Epithelial cell of proximal tubule (primary cell): ENCODE results near the gene TENM3. TPM values are rescaled to one million over a fixed set of nuclear protein-coding genes. Genes with fewer than 3 reads are reported as not detected.
"Not testable (repeated sequence)": the region's sequence is repeated elsewhere in the genome, so short reads cannot be mapped to it uniquely, and the experiment has no call there.

Source experiments
- DNase-seq: peaks from one replicate; pipeline ENCODE4 v3.0.0-alpha.2; 2011; ENCODE audit warnings: low read depth
- H3K4me3 ChIP-seq: 2 replicates; pipeline ENCODE4 v1.5.1; 2011; ENCODE audit warnings: low read depth, mild to moderate bottlenecking, low read length
- total RNA-seq: library from RNA; depleted of rRNA; stranded (reverse); fragments of >200 nt; gene quantifications from 2 replicates; pipeline ENCODE4 v1.2.3, GENCODE V29; 2015
- TF ChIP-seq, protein P1 (sequence below): conservative IDR thresholded peaks from 2 replicates; pipeline ENCODE4 v1.5.1; 2012; ENCODE audit warnings: low read depth, mild to moderate bottlenecking, low read length

Gene TENM3
- total RNA-seq, 1 donor from 2014 or later, result 2.4 TPM

DNA sequence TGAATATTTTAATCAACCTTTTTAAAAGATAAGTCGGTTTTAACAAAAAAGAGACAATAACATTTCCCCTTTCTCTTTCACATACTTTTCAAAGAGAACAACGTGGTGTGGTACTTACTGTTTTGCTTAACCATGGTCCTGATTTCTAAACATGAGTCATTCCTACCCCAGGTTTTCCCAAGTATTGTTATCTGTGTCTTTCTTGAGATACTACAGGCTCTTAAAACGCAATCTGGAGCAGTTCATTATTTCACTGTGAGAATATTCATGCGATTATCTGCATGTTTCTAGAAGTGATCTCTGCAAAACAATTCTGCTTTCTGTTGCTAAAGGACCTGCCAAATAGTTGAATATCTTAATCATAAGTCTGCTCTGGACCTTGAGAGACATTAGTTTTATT, 127.3 kb downstream of the TENM3 start:
- no peak for DNase-seq
- no peak overlapping the region for H3K4me3 ChIP-seq
- TF ChIP-seq, protein P1, sequence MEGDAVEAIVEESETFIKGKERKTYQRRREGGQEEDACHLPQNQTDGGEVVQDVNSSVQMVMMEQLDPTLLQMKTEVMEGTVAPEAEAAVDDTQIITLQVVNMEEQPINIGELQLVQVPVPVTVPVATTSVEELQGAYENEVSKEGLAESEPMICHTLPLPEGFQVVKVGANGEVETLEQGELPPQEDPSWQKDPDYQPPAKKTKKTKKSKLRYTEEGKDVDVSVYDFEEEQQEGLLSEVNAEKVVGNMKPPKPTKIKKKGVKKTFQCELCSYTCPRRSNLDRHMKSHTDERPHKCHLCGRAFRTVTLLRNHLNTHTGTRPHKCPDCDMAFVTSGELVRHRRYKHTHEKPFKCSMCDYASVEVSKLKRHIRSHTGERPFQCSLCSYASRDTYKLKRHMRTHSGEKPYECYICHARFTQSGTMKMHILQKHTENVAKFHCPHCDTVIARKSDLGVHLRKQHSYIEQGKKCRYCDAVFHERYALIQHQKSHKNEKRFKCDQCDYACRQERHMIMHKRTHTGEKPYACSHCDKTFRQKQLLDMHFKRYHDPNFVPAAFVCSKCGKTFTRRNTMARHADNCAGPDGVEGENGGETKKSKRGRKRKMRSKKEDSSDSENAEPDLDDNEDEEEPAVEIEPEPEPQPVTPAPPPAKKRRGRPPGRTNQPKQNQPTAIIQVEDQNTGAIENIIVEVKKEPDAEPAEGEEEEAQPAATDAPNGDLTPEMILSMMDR, result no peak

DNA sequence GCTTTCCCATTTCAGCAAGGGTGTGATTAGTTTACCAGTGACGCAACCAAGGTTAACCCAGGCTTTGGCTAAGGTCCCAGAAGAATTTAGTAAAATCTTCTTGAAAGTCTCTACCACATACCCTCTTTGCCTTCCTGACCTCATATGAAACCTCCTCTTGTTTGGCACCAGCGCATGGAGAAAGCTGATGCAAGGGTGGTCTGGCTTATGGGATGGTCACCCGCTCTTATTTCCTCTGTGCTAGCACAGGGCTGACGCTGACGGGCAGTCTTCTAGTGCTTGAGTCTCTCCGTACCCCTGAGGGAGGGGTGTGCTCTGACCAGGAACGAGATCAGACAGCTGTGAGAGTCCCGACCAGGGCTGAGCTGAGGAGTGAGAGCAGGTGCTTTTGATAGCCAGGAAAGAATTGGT, 137.6 kb downstream of the TENM3 start:
- TF ChIP-seq, protein P1, result no peak
- DNase-seq, result no peak

DNA sequence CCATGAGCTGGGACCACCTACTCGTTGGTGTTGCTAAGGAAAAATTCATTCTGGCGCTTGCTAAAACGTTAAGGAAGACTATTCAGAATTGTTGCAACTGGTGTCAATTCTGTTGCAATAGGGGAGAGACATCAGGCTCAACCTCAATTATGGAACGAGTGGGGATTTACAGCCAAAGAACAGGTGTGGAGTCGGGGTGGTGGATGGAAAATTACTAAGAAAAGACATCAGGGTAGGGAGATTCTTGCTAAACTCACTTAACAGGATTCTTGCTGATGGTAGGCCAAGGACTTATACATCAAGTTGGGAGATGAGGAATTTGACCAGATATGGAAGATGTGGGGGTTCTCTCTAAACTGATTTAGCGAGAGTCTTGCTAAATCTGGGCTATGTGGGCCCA, 139.7 kb downstream of the TENM3 start:
- TF ChIP-seq, protein P1, result no peak
- DNase-seq, result no peak
- H3K4me3 ChIP-seq, result no peak overlapping the region

More for the DNA sequence above, 137.6 kb downstream of the TENM3 start:
- no peak overlapping the region for H3K4me3 ChIP-seq

DNA sequence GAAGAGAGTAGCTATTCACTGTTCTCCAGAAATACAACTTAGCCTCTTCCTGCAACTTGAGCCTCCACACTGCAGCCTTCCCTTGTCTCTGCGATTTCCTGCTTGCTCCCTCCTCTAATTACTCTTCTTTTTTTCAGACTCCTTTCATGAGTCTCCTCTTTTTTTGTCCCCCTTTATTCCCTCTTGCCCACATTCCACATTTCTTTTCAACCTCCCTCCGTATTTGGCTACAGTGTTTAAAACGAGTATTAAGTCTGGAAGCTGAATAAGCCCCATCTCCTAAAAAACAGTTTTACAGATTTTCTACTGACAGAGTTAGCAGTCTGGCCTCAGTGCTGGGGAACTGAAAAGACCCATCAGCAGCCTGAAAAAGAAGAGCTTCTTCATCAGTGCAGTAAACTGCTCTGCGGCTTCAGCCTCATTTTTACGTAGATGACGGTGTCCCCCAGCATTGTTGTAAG, 141.5 kb downstream of the TENM3 start:
- no peak for DNase-seq

DNA sequence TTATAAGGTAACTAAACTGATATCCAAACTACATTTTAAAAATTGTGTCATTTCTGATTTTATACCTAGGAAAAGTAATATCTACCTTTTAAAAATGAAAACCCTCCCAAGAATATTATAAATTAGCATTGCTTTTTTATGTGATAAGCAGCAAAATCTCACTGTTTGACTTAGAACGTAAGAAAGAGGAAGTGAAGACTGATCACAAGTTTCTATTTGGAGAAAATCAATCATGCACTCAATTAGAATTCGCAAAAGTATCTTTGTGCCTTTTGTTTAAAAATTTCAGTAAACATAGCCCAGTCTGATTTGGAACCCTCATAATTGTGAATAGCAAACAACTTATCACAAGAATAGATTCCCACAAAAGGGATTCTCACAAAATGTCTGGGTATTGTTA, 142.7 kb downstream of the TENM3 start:
- TF ChIP-seq, protein P1, result no peak
- H3K4me3 ChIP-seq, result no peak overlapping the region
- no peak for DNase-seq

More for the DNA sequence above, 141.5 kb downstream of the TENM3 start:
- H3K4me3 ChIP-seq, result no peak overlapping the region
- TF ChIP-seq, protein P1, result no peak

DNA sequence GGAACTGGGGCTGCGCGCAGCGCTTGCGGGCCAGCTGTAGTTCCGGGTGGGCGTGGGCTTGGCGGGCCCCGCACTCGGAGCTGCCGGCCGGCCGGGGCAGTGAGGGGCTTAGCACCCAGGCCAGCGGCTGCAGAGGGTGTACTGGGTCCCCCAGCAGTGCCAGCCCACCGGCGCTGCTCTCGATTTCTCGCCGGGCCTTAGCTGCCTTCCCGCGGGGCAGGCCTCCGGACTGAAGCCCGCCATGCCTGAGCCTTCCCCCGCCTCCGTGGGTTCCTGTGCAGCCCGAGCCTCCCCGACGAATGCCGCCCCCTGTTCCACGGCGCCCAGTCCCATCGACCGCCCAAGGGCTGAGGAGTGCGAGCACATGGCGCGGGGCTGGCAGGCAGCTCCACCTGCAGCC, 143.4 kb downstream of the TENM3 start:
- DNase-seq, H3K4me3 ChIP-seq: not testable (repeated sequence)

DNA sequence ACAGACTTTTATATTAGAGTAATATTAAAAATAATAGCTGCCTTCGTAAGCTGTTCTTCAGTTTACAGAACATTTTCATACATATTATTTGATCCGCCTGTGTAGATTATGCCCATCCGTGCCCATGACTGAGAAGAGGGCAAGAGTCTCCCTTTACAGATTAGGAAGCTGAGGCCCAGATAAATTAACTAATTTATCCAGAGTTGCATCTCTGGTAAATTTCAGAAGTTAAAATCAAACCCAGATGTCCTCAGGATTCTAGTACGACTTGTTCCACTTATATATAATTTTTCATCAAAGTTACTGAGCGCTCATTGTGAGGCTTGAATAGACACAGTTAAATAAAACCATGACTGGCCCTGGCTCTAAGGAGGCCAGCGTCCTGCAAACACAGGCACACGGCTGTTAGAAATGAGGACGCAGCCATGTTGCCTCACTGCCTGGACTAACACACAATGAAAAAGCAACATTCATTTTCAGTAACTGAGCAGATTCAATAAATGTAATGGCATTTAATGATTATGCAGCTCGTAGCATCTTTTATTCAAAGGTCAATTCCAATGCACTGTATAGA, 148.0 kb downstream of the TENM3 start:
- H3K4me3 ChIP-seq, result no peak overlapping the region
- no peak for DNase-seq
- TF ChIP-seq, protein P1, result no peak
